G401.6 (cell line): ENCODE results near the gene MCC.

ENCODE experiments used
- FAIRE-seq: peaks from 2 replicates; lab custom pipeline; 2012; peaks lifted over from hg19 to GRCh38; lab: Jason Lieb, UNC

Gene MCC

DNA sequence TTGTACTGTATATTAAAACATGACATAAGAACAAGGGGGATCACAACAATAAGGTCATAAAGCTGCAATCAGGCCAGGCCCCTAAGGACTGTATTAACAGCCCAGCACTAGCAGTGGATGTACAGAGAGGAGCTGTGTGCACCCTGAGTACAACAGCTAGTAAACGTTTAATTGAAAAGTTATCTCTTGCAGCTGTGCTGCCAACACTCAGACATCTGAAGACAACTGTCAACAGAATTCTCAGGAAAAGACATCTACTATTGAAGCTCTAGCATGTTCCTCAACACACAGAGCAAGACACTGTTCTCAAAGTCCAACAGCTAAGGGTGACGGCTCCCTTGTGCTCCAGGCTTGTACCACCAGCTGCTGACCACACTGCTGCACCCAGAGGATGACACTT, 312.1 kb downstream of the MCC start:
- no peak for FAIRE-seq

DNA sequence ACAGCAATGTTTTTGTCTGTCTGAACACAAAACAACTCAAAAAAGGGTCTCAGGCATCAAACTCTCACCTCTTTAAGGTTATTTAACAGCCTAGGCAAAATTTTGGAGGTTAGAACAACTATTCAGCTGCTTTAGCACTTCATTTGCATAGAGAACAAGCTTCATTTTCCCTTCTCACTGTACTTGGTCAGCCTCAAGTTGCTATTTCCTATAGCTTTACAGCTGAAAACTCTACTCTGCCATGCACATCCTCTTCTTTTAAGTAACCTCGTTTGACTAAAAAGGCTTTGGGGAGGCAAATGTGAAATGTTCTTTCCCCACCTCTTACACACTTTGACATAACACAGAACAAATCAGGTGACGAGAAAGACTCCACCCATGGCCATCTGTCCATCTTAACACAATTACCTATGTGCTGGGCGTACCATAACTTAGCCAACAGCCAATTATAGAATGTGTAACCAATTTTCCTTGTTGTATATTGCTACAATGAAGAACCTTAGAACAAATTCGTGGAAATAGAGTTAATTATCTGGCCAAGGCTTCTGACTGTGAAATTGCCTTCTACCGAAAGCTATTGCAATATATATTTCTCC, 315.9 kb downstream of the MCC start:
- FAIRE-seq = no peak

DNA sequence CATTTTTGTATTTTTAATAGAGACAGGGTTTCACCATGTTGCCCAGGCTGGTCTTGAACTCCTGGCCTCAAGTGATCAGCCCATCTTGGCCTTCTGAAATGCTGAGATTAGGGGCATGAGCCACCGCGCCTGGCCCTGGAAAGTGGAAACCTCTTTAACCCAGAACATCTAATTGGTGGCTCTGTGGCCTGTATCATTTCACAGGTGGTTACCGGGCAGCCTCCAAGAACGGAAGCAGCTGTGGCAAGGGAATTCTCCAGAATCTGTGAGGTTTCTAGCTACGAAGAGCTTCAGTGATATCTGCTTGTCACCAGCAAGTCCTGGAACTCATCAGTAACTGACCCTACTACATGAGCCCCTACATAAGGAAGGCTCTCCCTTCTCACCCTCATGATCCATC, 316.7 kb downstream of the MCC start:
- FAIRE-seq = no peak

DNA sequence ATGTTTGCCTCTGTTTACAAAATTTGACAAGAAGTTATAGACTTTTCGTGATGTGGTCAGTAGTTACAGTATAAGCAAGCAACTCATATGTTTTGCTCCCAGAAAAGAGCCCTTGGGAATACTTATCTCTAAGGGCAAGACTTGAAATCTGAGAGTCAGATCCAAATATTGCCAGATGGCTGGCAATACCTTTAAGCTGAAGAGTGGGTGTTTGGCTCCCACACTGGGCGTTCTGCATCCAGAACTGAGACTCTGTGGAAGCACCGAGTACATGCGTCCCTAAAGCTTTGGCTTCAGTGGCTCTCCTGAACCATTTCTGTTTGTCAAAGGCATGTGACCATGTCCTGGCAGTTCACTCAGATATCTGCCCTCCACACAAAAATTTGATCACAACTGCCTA, 317.5 kb downstream of the MCC start:
- FAIRE-seq = no peak

DNA sequence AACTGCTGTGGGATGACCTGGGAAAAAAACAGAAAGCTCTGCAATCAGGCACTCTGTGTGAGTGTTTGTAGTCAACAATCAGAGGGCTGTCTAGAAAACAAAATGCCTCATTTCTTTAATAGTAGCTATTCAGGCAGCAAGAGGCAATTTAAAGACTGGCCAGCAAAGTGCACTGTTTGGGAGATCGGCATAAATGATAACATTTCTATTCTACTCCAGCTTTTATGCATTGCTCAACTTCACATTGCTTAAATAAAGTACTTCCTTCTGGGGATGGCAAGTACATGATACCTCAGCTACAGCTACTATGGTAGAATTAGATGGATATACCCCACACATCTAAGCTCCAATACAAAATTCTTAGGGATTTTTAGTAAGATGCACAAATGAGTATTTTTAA, 318.5 kb downstream of the MCC start:
- no peak for FAIRE-seq

DNA sequence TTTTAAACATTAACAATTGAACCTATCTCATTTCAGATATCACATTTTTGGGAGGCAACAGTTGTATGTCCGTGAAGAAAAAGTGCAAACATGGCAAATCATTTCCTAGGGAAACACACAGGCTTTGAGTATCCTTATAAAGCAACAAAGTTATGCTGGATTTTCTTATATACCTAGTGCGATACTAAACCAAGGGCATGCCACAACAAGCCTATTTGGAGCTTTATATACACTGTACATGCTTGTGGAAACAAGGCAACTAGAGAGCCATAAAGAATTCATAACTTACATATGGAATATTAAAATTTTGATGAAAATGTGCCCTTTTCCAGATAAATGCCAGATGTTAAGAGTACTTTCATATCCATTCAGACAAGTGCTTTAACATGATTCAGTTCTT, 320.3 kb downstream of the MCC start:
- no peak for FAIRE-seq

GRCh38 chr5:113166852-113167366, 321.3 kb downstream of the MCC start:
- FAIRE-seq = no peak

DNA sequence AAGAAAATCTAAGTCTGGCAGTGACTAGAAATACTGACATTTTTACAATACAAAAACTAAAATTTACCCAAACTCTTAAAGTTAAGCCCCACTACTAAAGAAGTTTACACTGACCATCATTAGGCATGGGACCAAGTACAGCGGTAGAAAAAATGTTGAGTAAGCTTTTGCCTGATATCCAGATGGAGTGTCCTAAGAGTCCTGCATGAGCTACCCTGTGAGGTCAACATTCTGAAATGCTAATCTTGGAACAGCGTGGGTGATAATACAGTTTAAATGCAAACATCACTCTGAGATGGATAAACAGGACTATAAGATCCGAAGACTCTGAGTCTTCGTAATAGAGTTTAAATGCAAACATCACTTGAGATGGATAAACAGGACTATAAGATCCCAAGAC, 322.0 kb downstream of the MCC start:
- no peak for FAIRE-seq

GRCh38 chr5:113164021-113164420, 324.2 kb downstream of the MCC start:
- FAIRE-seq = no peak

- FAIRE-seq = no peak
Observed at GRCh38 chr5:113163328-113163727, 324.9 kb downstream of the MCC start.

- FAIRE-seq = no peak
Observed at GRCh38 chr5:113162770-113163169, 325.5 kb downstream of the MCC start.

DNA sequence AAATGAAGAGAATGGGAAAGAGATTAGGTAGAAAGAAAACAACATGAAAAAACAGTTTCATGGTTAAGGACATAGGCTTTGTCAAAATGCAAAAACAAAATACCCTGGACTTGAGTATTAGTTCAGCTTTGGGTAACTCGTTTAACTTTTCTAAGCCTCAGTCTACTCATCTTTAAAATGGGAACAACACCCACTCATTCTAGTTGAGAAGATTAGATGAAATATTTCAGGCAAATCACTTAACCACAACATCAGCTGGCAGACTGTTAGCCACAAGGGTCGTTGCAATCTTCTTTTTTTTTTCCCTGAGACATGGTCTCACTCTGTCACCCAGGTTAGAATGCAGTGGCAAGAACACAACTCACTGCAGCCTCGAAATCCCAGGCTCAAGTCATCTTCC, 326.0 kb downstream of the MCC start:
- FAIRE-seq = no peak

GRCh38 chr5:113161806-113162205, 326.4 kb downstream of the MCC start:
- FAIRE-seq = no peak

DNA sequence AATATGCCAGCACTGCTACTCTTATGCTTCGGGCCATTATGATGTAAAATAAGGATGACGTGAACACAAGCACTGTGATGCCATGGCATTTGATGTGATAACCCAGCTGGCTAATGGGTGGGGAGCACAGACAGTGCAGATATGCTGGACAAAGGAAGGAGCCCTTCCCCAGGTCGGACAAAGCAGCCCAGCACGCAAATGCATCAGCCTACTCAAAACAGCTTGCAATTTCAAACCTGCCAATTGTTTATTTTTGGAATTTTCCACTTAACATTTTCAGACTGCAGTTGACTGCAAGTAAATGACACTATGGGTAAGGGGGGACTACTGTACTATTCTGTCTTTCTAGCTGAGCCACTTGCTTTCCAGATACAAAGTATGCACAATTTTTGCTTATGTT, 330.4 kb downstream of the MCC start:
- no peak for FAIRE-seq

DNA sequence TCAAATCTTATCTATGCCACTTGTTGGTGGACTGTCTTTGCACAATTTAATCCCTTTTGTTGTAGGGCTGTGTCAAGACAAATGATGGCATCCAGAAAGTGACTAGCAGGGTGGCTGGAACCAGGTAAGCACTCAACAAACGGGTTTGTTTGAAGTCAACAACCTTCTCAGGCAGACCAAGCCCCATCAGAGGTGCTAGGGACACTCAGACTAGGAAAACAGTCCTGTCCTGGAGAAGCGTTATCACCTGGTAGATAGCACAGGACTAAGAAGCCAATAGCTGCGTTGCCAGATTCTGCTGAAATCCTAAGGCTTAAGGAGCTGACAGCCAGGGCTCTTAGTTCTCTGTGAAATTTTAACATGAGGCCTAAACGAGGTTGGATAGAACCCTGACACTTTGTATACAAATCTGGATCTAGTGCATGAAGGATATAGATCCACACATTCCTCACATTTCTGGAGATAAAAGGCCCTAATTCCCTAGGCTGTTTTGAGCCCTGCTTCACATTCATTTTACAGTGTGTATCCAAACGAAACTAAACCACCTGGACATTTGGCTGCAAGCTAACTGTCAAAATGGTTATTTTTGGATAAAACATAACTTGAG, 331.9 kb downstream of the MCC start:
- no peak for FAIRE-seq

DNA sequence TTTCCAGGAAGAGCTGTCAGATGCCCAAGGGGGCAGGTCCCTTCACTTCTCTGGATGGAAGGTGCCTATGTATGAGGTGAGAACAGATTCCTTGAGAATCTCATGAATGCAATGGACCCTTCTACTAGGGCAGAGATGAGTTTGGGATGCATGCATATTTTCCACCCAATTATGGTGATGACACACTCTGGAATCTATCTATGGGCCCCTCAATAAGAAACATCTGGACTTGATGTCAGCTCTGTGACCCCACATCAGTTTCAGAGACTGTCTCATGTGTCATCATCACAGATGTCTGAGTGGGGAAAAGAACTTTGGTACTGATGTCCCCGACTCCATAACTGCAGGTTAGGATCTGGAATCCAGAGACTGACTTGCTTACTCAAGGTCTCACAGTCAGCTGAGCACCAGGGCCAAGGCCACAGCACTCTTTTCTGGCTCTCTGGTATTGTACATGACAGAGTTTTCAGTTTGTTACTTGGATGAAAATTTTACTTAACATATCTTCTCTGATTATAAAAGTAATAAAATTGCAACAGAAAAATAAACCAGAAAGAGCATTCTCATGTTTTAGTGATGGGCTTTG, 334.6 kb downstream of the MCC start:
- FAIRE-seq = no peak

- FAIRE-seq = no peak
Observed at GRCh38 chr5:113152380-113152740, 335.9 kb downstream of the MCC start.

- no peak for FAIRE-seq
Observed at GRCh38 chr5:113151641-113152379, 336.4 kb downstream of the MCC start.

GRCh38 chr5:113150821-113151220, 337.4 kb downstream of the MCC start:
- FAIRE-seq = no peak

DNA sequence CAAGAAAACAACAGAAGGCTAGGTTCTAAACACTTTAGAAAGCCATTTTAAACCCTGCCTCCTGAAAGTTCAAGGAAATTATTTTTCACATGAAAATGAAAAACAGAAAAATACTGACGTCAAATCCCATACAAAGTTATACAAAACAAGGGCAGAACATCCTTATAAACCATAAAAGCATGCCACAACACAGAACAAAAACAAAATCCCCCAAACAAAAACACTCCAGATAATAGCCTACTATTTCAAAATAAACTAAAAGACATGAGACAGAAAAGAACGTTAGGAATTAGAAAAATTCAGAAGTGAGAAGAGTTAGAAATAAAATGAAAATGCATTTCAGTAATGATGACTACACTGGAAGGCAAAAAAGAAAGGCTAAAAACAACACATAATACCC, 338.0 kb downstream of the MCC start:
- FAIRE-seq = no peak

DNA sequence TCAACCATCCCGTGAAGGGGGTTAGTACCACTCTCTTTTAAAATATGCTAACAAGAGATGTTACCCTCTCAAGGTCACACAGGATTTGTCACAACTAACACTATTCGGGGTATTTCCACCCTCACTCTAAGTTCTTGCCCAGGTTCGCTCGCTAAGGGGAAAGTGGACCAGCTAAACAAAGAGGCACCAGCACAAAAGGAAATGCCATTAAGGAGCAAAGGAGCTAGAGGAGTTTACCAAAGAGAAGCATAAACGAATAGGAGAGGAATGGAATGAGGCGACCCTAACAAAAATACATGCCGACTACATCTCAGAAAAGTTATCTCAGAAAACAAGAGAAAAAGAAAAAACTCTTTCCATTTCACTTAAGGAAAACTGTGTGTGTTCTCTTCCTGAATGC, 340.7 kb downstream of the MCC start:
- FAIRE-seq = no peak

- no peak for FAIRE-seq
Observed at GRCh38 chr5:113147101-113147508, 341.1 kb downstream of the MCC start.

DNA sequence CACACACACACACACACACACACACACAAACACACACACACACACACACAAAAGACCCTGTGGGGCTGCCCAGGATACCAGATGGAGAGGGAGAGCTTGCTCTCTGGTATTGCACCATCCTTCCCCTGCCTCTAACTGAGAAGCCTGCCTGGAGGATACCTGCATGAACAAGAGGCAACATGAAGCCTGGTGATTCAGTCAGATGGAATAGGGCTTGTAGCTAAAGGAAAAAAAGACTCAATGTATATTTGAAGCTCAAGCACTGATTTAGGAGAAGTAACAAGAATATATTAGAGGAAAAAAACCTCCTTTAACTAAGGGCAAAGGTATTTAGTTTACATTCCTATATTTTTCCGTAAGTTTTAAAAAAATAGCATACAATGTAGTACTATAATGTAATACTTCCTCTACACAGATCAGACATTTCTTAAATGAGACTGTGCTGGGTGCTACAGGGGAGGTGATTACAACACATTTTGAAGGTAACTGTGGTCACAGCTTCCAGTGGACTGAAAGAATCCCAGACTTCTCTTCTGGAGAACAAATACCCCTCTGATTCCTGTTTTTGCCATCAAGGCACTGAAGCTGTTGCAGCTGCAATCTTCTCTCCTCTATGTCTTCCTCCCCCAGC, 342.4 kb downstream of the MCC start:
- FAIRE-seq = no peak
